ENCODE results near the gene SPR. TPM values are rescaled to one million over a fixed set of nuclear protein-coding genes. Genes with fewer than 3 reads are reported as not detected.
A peak's percentile ranks its signal among the peaks of the same experiment; 100 is the strongest.

Gene SPR
- total and polyA plus RNA-seq, 2 of the 13 experiments (the other 11 are each of a cell fraction or from before 2014, with no cell fraction given), result 34.0 to 96.0 TPM

DNA sequence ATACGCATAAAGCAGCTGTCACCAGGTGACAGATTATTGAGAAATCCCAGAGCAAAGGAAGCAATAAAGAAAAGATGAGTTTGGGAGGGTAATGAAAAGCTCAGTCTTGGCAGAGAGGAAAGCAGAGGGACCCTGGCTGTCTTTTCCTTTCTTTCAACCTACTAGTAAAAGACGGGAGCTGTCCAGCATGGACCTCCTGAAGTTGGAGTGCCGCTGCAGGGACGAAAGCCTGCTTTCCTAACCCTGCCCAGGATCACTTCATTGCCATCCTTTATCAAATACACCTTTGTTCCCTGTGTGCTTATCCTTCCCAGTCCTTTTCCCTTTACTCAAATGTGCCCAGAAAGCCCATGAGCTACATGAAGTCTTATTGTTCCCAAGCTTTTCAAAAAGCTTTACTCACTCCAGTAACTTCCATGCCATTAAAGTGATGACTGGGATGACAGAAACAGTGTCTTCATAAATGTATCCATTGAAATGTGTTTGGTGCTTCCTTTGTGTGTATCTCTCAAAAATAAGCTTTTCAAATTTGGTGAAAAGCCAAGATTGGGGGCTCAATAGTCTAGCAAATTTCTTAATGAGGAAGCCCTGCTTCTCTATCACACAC is 3.7 kb upstream of the SPR start (continued):
- TF ChIP-seq ZBTB1 (CRISPR knock-in tag; IDR thresholded peaks at IDR 0.05; ENCODE audit: borderline replicate concordance) (peak; percentile 56; the same call in 1 of the 2 replicates), SOX6 (IDR thresholded peaks at IDR 0.05) (no peak), SOX6 (CRISPR knock-in tag; IDR thresholded peaks at IDR 0.05) (no peak; the same call in 1 of the 2 replicates), ZBTB20 (CRISPR knock-in tag; IDR thresholded peaks at IDR 0.05; ENCODE audit: borderline replicate concordance, low read depth) (no peak), ZBTB46 (CRISPR knock-in tag; IDR thresholded peaks at IDR 0.05; ENCODE audit: borderline replicate concordance) (no peak), SALL1 (CRISPR knock-in tag; IDR thresholded peaks at IDR 0.05) (peak; percentile 69), MTF2 (CRISPR knock-in tag; IDR thresholded peaks at IDR 0.05; ENCODE audit: borderline replicate concordance) (no peak), ZNF703 (CRISPR knock-in tag; IDR thresholded peaks at IDR 0.05; ENCODE audit: borderline replicate concordance) (no peak), MATR3 (CRISPR knock-in tag; IDR thresholded peaks at IDR 0.05) (no peak), PREB (CRISPR knock-in tag; IDR thresholded peaks at IDR 0.05) (no peak), KMT2B (CRISPR knock-in tag; IDR thresholded peaks at IDR 0.05) (peak; percentile 77; the same call in 1 of the 2 replicates), FOXC1 (CRISPR knock-in tag; IDR thresholded peaks at IDR 0.05; ENCODE audit: borderline replicate concordance) (peak; percentile 51; the same call in 1 of the 2 replicates), ZBTB14 (CRISPR knock-in tag; IDR thresholded peaks at IDR 0.05) (0 out of 2 replicates have a peak, but pooled peaks have one; percentile 40), ZNF839 (CRISPR knock-in tag; IDR thresholded peaks at IDR 0.05; ENCODE audit: borderline replicate concordance) (no peak), FOXA3 (CRISPR knock-in tag; IDR thresholded peaks at IDR 0.05) (0 out of 2 replicates have a peak, but pooled peaks have one; percentile 28), ZNF296 (CRISPR knock-in tag; conservative IDR thresholded peaks at IDR 0.05) (no peak), SNAPC4 (CRISPR knock-in tag; IDR thresholded peaks at IDR 0.05) (0 out of 2 replicates have a peak, but pooled peaks have one; percentile 77), TBX3 (IDR thresholded peaks at IDR 0.05; ENCODE audit: borderline replicate concordance) (no peak), MTA1 (CRISPR knock-in tag; IDR thresholded peaks at IDR 0.05; ENCODE audit: borderline replicate concordance) (no peak), U2AF1 (optimal IDR thresholded peaks at IDR 0.05; ENCODE audit: low read depth, low read length) (no peak), KDM5B (CRISPR knock-in tag; IDR thresholded peaks at IDR 0.05; ENCODE audit: borderline replicate concordance) (no peak)
